ENCODE data around the gene FHOD3. TPM values are rescaled to one million over a fixed set of nuclear protein-coding genes. Genes with fewer than 3 reads are reported as not detected.

FHOD3 gene
- total RNA-seq, 1 donor from 2014 or later, result 346 TPM

DNA sequence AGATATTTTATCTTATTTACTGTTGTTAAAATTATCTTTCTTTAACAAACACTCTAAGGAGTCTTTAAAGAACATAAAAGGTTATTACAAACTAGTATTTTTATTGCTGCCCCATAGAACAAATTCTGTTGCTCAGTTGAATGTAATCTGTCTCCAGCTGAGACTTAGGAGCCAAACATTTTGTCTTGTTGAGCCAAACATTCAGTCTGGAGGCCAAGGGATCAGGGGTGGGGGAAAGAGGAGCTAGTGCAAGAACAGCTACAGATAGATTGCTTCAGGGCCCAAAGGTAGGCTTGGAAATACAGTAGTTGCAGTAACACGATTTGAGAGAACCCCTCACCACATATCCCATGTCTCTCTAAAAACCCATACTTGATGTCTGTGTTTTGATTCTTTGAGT, 480.1 kb downstream of the FHOD3 start:
- no peaks in the 10 kb centered on the region for H3K9me3 ChIP-seq (replicated peaks)
- H3K27ac ChIP-seq (replicated peaks), result peak overlapping the region; percentile 82
- H3K27me3 ChIP-seq (ENCODE audit: low read depth), result no peaks in the 10 kb centered on the region
- TF ChIP-seq, protein P1, sequence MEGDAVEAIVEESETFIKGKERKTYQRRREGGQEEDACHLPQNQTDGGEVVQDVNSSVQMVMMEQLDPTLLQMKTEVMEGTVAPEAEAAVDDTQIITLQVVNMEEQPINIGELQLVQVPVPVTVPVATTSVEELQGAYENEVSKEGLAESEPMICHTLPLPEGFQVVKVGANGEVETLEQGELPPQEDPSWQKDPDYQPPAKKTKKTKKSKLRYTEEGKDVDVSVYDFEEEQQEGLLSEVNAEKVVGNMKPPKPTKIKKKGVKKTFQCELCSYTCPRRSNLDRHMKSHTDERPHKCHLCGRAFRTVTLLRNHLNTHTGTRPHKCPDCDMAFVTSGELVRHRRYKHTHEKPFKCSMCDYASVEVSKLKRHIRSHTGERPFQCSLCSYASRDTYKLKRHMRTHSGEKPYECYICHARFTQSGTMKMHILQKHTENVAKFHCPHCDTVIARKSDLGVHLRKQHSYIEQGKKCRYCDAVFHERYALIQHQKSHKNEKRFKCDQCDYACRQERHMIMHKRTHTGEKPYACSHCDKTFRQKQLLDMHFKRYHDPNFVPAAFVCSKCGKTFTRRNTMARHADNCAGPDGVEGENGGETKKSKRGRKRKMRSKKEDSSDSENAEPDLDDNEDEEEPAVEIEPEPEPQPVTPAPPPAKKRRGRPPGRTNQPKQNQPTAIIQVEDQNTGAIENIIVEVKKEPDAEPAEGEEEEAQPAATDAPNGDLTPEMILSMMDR (IDR thresholded peaks at IDR 0.05; ENCODE audit: borderline replicate concordance), result no peak
- peaks cover 56% of the 10 kb centered on the region for H3K4me1 ChIP-seq
- H3K36me3 ChIP-seq, result peaks cover 37% of the 10 kb centered on the region
- no peak overlapping the region for H3K4me3 ChIP-seq
- no peak for DNase-seq
- intact Hi-C loops (cut with micrococcal nuclease), result no loop called here

DNA sequence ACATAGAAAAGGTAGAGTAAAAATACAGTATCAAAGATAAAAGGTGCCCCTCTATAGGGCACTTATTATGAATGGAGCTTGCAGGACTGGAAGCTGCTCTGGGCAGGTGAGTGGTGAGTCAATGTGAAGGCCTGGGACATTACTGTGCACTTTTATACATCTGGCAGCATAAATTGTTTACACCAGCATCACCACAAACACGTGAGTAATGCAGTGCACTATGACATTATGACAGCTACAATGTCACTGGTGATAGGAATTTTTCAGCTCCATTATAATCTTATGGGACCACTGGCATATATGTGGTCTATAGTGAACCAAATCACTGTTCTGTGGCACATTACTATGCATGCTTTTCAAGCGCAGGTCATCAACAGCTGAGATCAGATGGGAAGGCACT, 483.2 kb downstream of the FHOD3 start:
- H3K27me3 ChIP-seq (ENCODE audit: low read depth), result no peaks in the 10 kb centered on the region
- no peak for DNase-seq
- intact Hi-C loops (cut with micrococcal nuclease), result no loop called here
- TF ChIP-seq, protein P1 (IDR thresholded peaks at IDR 0.05; ENCODE audit: borderline replicate concordance), result no peak
- no peak overlapping the region for H3K27ac ChIP-seq (replicated peaks)
- peaks cover 42% of the 10 kb centered on the region for H3K36me3 ChIP-seq
- H3K4me1 ChIP-seq, result peaks cover 43% of the 10 kb centered on the region
- H3K9me3 ChIP-seq (replicated peaks), result no peaks in the 10 kb centered on the region
- no peak overlapping the region for H3K4me3 ChIP-seq

DNA sequence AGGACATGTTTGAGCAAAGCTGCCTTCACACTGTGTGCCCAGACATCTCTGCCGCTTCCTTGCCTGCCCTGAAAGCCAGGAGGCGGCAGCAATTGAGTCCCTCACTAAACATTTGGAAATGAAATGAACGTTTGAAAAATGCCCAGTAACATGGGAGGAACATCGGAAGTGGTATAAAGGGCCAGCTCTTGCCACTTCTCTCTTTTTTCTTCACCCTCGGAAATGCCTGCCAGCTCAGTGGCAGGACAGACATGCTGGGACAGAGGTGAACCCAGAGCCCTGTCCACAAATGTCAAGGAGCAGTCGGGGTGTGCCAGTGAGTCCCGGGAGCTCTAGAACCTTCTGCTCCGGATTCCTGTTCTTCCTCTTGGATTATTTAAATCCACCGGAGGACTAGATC, 485.2 kb downstream of the FHOD3 start:
- Histone ChIP-seq H3K36me3 (peaks cover 42% of the 10 kb centered on the region), H3K4me3 (no peak overlapping the region), H3K27me3 (ENCODE audit: low read depth) (no peaks in the 10 kb centered on the region), H3K4me1 (peaks cover 39% of the 10 kb centered on the region), H3K27ac (replicated peaks) (peak overlapping the region; percentile 31), H3K9me3 (replicated peaks) (no peaks in the 10 kb centered on the region)
- intact Hi-C loops (cut with micrococcal nuclease), result no loop called here
- DNase-seq, result no peak
- TF ChIP-seq, protein P1 (IDR thresholded peaks at IDR 0.05; ENCODE audit: borderline replicate concordance), result no peak

DNA sequence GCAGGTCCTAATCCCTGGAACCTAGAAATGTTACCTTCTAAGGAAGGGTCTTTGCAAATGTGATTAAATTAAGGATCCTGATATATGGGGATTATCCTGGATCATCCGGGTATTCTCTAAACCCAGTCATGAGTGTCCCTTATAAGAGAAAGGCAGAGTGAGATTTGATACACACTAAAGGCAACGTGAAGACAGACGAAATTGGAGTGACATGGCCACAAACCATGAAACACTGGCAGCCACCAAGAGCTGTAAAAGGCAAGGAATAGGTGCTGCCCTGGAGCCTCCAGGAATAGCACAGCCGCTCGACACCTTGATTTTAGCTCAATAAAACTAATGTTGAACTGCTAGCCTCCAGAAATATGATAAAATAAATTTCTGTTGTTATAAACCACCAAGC, 486.3 kb downstream of the FHOD3 start:
- Histone ChIP-seq H3K4me1 (peaks cover 36% of the 10 kb centered on the region), H3K27me3 (ENCODE audit: low read depth) (no peaks in the 10 kb centered on the region), H3K27ac (replicated peaks) (peak overlapping the region; percentile 31), H3K36me3 (peaks cover 37% of the 10 kb centered on the region), H3K9me3 (replicated peaks) (no peaks in the 10 kb centered on the region), H3K4me3 (no peak overlapping the region)
- intact Hi-C loops (cut with micrococcal nuclease), result no loop called here
- no peak for DNase-seq
- TF ChIP-seq, protein P1 (IDR thresholded peaks at IDR 0.05; ENCODE audit: borderline replicate concordance), result no peak

DNA sequence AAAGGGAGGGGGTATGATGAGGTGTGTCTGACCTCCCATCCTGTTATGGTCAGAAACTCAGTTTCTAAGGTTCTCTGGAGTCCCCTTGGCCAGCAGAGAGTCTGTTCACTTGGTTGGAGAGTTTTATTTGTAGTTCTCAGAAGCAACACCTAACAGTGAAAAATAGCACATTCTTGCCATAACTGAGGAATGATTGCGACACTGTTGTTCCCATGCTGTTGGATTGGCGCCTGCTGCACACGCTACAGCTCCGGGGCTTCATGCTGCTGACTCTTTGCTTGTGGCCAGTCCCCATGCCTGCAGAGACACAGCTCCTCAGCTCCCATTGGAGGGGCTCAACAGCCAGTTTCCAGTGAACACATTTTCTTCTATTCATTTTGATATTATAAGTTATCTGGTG, 489.2 kb downstream of the FHOD3 start:
- H3K9me3 ChIP-seq (replicated peaks), result no peaks in the 10 kb centered on the region
- TF ChIP-seq, protein P1 (IDR thresholded peaks at IDR 0.05; ENCODE audit: borderline replicate concordance), result no peak
- H3K27ac ChIP-seq (replicated peaks), result peak overlapping the region; percentile 77
- H3K36me3 ChIP-seq, result peaks cover 34% of the 10 kb centered on the region
- peaks cover 33% of the 10 kb centered on the region for H3K4me1 ChIP-seq
- intact Hi-C loops (cut with micrococcal nuclease), result no loop called here
- peak; percentile 58 for DNase-seq
- H3K4me3 ChIP-seq, result no peak overlapping the region
- no peaks in the 10 kb centered on the region for H3K27me3 ChIP-seq (ENCODE audit: low read depth)

Data from left ventricle myocardium inferior (tissue), 1 donor.